Lung (tissue), 12 donors: ENCODE data around the gene B3GNT7. TPM values are rescaled to one million over a fixed set of nuclear protein-coding genes. Genes with fewer than 3 reads are reported as not detected.

Source experiments
- ATAC-seq: fragments of 200-7000 bp; cut with Tn5 transposase; one replicate; pipeline ENCODE4 v1.9.1; 2020; ENCODE audit warnings: moderate number of reproducible peaks; ENCODE audit not compliant: insufficient read depth, low FRiP score
- DNase-seq, 3 donors: peaks; one replicate each; pipeline ENCODE4 v3.0.0-alpha.2; 2013 to 2017
- H3K27ac ChIP-seq, 2 donors: one replicate each; pipeline ENCODE4 v1.5.1; 2013; ENCODE audit warnings: mild to moderate bottlenecking in 2 of 2, moderate library complexity in 2 of 2, control low read depth in 1 of 2, inconsistent platforms in 1 of 2, low read depth in 1 of 2, low read length in 1 of 2
- H3K27me3 ChIP-seq, 3 donors: one replicate each; pipeline ENCODE4 v1.5.1; 2013; ENCODE audit warnings: low read length in 2 of 3; ENCODE audit not compliant: control insufficient read depth in 3 of 3, insufficient read depth in 3 of 3
- H3K36me3 ChIP-seq, 4 donors: one replicate each; pipeline ENCODE4 v1.5.1; 2013; ENCODE audit warnings: low read length in 4 of 4, mild to moderate bottlenecking in 1 of 4, moderate library complexity in 1 of 4; ENCODE audit not compliant: control insufficient read depth in 4 of 4, insufficient read depth in 4 of 4
- H3K4me1 ChIP-seq, 5 donors: one replicate each; pipeline ENCODE4 v1.5.1; 2013; ENCODE audit warnings: low read length in 5 of 5, mild to moderate bottlenecking in 2 of 5, moderate library complexity in 1 of 5; ENCODE audit not compliant: control insufficient read depth in 5 of 5, insufficient read depth in 5 of 5
- H3K4me3 ChIP-seq: one replicate; pipeline ENCODE4 v1.5.1; 2013; ENCODE audit warnings: mild to moderate bottlenecking, control low read depth, moderate library complexity
- H3K9ac ChIP-seq, 2 donors: one replicate each; pipeline ENCODE4 v1.5.1; 2013; ENCODE audit warnings: low read length in 2 of 2, control low read depth in 1 of 2; ENCODE audit not compliant: insufficient read depth in 1 of 2
- H3K9me3 ChIP-seq, 4 donors: one replicate each; pipeline ENCODE4 v1.5.1; 2013; ENCODE audit warnings: low read length in 3 of 4, mild to moderate bottlenecking in 1 of 4, moderate library complexity in 1 of 4; ENCODE audit not compliant: control insufficient read depth in 4 of 4, insufficient read depth in 3 of 4
- WGBS, 2 donors: extraction: QIAGEN DNeasy Blood & Tissue Kit; methylation state at CpG; one replicate each; pipeline ENCODE4 v1.1.7; 2013; 5-methylcytosine and 5-hydroxymethylcytosine counted together
- polyA plus RNA-seq, 2 donors: library from polyadenylated mRNA; stranded (reverse); fragments of 200-250 nt; gene quantifications; one replicate each; pipeline ENCODE4 v1.2.1, GENCODE V29; 2013
- total RNA-seq, 2 donors: library from RNA; depleted of rRNA in 1 of 2; stranded (reverse); fragments of >200 nt in 1 of 2; gene quantifications; one replicate each; pipeline ENCODE4 v1.2.1, GENCODE V29; 2014 to 2021
- TF ChIP-seq, protein P1 (sequence below): IDR thresholded peaks from 2 replicates; pipeline ENCODE4 v1.5.1; 2012; ENCODE audit warnings: mild to moderate bottlenecking; ENCODE audit errors: control extremely low read depth, extremely low read depth
- donor health status: control.
- donor health status: control.
- donor health status: Bipolar disorder and iron deficiency.
- donor health status: healthy.
- donor health status: DM: yes; HTN: yes; CAD: no.

B3GNT7 gene
- total and polyA plus RNA-seq, 4 donors = 18.9 to 73.7 (median 27.5) TPM

DNA sequence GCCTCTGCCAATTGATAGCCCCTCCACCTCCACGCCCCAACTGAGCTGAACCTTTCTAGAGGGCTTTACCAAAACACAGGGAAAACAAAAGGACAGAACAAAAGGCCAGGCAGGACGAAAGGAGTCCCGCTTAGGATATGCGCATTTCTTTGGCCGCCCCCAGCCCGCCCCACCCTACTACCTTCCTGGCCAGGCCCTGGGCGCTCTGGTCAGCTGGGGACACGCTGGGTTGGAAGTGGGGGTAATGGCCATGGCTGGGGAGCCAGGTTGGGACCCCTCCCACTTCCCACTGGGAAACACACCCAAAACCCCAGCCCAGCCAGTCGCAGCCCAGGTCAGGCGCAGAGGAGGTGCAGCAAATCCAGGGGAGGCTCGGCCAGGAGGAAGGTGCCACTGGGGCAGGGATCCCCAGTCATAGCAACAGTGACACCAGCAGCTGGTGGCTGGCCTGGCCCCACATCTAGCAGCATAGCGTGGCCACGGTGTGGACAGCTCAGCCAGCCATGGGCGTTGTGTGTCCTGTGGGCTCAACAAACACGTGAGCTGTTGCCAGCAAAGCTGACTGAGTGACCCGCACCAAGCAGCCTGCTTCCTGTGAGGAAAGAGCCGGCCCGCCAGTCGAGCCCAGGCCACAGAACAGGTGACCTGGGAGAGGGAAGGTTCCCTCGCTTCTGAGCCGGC, 24.6 kb upstream of the B3GNT7 start:
- no peaks in the 10 kb centered on the region for H3K4me1 ChIP-seq
- 69 to 84% methylated on average over 21 of the region's 21 CpGs for WGBS, 2 donors
- no peaks in the 10 kb centered on the region for H3K9me3 ChIP-seq
- ATAC-seq (no peak), DNase-seq (no peak)
- H3K27ac ChIP-seq = no peak overlapping the region
- no peak overlapping the region for H3K9ac ChIP-seq
- TF ChIP-seq, protein P1, sequence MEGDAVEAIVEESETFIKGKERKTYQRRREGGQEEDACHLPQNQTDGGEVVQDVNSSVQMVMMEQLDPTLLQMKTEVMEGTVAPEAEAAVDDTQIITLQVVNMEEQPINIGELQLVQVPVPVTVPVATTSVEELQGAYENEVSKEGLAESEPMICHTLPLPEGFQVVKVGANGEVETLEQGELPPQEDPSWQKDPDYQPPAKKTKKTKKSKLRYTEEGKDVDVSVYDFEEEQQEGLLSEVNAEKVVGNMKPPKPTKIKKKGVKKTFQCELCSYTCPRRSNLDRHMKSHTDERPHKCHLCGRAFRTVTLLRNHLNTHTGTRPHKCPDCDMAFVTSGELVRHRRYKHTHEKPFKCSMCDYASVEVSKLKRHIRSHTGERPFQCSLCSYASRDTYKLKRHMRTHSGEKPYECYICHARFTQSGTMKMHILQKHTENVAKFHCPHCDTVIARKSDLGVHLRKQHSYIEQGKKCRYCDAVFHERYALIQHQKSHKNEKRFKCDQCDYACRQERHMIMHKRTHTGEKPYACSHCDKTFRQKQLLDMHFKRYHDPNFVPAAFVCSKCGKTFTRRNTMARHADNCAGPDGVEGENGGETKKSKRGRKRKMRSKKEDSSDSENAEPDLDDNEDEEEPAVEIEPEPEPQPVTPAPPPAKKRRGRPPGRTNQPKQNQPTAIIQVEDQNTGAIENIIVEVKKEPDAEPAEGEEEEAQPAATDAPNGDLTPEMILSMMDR = no peak
- no peak overlapping the region for H3K4me3 ChIP-seq
- peaks cover 0 to 3% (median 0%) of the 10 kb centered on the region in 4 donors for H3K36me3 ChIP-seq
- H3K27me3 ChIP-seq = no peaks in the 10 kb centered on the region

DNA sequence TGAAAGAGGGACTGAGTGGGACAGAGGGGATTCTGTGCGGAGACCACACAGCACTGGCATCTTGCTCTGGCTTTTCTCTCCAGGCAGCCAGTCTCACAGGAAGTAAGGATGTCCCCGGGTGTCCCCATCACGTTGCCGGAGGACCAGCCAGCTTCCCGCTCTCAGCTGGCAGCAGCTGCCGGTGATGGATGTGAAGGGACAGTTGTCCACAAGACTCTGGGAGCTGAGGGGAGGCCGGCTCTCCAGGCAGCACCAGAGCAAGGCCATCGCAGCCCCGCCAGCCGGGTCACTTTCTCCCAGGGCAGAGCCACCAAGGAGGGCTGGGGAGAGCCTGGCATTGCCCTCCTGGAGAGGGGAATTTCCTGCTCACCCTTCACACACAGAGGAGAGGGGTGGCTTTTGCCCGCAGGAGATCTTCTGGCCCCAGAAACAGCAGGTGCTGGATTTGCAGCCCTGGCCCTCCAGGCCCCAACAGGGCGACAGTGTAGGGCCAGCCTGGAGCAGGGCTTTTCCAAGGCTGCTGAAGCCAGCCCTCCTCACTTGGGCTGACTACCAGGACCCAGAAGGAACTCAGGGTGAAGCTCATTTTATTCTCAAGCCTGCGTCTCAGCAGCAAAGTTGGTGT, 24.0 kb upstream of the B3GNT7 start:
- Histone ChIP-seq H3K4me1 (no peaks in the 10 kb centered on the region), H3K9ac (no peak overlapping the region), H3K4me3 (no peak overlapping the region), H3K9me3 (no peaks in the 10 kb centered on the region), H3K27me3 (no peaks in the 10 kb centered on the region), H3K27ac (no peak overlapping the region), H3K36me3 (peaks cover 0 to 3% (median 0%) of the 10 kb centered on the region in 4 donors)
- no peak for DNase-seq
- WGBS, 2 donors = 87 to 88% methylated on average over 13 of the region's 13 CpGs
- TF ChIP-seq, protein P1 = no peak
- ATAC-seq = no peak

DNA sequence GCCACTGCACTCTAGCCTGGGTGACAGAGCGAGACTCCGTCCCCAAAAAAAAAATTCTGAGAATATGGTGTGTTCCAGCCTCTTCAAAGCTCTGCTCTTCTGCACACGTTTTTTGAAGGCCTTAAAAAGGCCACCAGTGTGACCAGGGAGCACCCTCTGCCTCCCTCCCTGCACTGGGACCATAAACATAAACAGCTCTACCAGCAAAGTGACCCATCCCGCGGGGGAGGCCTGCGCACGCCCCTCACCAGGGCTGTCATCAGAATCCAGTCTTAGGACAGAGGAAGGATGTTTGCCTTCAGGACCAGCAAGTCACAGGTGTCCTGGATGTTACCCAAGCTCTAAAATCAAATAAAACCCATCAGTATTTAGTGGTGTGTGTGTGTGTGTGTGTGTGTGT, 23.2 kb upstream of the B3GNT7 start:
- TF ChIP-seq, protein P1 = no peak
- H3K4me1 ChIP-seq = no peaks in the 10 kb centered on the region
- 86 to 94% methylated on average over 7 of the region's 7 CpGs for WGBS, 2 donors
- no peak for ATAC-seq
- H3K36me3 ChIP-seq = peaks cover 0 to 3% (median 0%) of the 10 kb centered on the region in 4 donors
- H3K27me3 ChIP-seq = peaks cover 0 to 3% (median 0%) of the 10 kb centered on the region in 3 donors
- no peaks in the 10 kb centered on the region for H3K9me3 ChIP-seq
- no peak for DNase-seq
- no peak overlapping the region for H3K4me3 ChIP-seq
- H3K27ac ChIP-seq = no peak overlapping the region
- H3K9ac ChIP-seq = no peak overlapping the region
